Neural progenitor cell (in vitro differentiated cells): ENCODE measurements around the gene ARHGAP8.

Experiments
- EZH2 ChIP-seq: fragments of 200-600 bp; sonication (generic); IDR thresholded peaks from 2 replicates; pipeline ENCODE4 v1.6.1; 2017; ENCODE audit warnings: antibody characterized with exemption, mild to moderate bottlenecking, moderate library complexity
- TF ChIP-seq, protein P1 (sequence below): fragments of 200-600 bp; sonication (generic); IDR thresholded peaks from 2 replicates; pipeline ENCODE4 v1.5.1; 2017; ENCODE audit warnings: antibody characterized with exemption, mild to moderate bottlenecking

GRCh38 chr22:44818727-44819126 is 66.4 kb downstream of the ARHGAP8 start:
- TF ChIP-seq, protein P1, sequence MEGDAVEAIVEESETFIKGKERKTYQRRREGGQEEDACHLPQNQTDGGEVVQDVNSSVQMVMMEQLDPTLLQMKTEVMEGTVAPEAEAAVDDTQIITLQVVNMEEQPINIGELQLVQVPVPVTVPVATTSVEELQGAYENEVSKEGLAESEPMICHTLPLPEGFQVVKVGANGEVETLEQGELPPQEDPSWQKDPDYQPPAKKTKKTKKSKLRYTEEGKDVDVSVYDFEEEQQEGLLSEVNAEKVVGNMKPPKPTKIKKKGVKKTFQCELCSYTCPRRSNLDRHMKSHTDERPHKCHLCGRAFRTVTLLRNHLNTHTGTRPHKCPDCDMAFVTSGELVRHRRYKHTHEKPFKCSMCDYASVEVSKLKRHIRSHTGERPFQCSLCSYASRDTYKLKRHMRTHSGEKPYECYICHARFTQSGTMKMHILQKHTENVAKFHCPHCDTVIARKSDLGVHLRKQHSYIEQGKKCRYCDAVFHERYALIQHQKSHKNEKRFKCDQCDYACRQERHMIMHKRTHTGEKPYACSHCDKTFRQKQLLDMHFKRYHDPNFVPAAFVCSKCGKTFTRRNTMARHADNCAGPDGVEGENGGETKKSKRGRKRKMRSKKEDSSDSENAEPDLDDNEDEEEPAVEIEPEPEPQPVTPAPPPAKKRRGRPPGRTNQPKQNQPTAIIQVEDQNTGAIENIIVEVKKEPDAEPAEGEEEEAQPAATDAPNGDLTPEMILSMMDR, result no peak
- no peak for TF ChIP-seq EZH2
